ENCODE results near the gene MADD. TPM values are rescaled to one million over a fixed set of nuclear protein-coding genes. Genes with fewer than 3 reads are reported as not detected.

MADD gene
- total RNA-seq, 3 donors from 2014 or later (not counting 1 experiment from before 2014, with no cell fraction given) = 333 to 383 (median 335) TPM

DNA sequence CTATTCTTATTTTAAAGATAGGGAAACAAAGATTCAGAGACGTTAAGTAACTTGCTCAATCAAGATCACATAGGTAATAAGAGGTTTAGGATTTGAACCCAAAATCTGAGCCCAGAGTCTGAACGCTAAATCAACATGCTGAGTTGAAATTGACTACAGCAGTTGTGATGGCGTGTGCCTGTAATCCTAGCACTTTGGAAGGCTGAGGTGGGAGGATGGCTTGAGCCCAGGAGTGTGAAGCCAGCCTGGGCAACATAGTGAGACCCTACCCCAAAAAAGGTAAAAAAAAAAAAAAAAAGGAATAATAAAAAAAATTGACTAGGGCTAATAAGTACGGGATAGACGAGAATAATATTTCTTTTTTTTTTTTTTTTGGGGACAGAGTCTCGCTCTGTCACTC is 13.6 kb upstream of the MADD start:
- H3K27ac ChIP-seq (ENCODE audit: low read length) = no peak overlapping the region
- Mint-ChIP-seq H3K4me1 (peaks cover 22 to 35% of the 10 kb centered on the region in 2 donors), H3K36me3 (no peaks in the 10 kb centered on the region), H3K4me3 (peak overlapping the region; percentile 25), H3K27me3 (ENCODE audit: low read depth in 2 of 2) (no peaks in the 10 kb centered on the region), H3K27ac (no peak overlapping the region), H3K9me3 (no peaks in the 10 kb centered on the region)
- TF ChIP-seq, protein P1, sequence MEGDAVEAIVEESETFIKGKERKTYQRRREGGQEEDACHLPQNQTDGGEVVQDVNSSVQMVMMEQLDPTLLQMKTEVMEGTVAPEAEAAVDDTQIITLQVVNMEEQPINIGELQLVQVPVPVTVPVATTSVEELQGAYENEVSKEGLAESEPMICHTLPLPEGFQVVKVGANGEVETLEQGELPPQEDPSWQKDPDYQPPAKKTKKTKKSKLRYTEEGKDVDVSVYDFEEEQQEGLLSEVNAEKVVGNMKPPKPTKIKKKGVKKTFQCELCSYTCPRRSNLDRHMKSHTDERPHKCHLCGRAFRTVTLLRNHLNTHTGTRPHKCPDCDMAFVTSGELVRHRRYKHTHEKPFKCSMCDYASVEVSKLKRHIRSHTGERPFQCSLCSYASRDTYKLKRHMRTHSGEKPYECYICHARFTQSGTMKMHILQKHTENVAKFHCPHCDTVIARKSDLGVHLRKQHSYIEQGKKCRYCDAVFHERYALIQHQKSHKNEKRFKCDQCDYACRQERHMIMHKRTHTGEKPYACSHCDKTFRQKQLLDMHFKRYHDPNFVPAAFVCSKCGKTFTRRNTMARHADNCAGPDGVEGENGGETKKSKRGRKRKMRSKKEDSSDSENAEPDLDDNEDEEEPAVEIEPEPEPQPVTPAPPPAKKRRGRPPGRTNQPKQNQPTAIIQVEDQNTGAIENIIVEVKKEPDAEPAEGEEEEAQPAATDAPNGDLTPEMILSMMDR (IDR thresholded peaks at IDR 0.05) = no peak
- H3K36me3 ChIP-seq (ENCODE audit: control insufficient read depth, insufficient read depth, low read length) = no peaks in the 10 kb centered on the region
- DNase-seq = no peak
- intact Hi-C loops (cut with micrococcal nuclease) = loop anchor here (5.0 kb wide), 1 partner anchor 151 kb away; the partner anchor contains the start of gene SLC39A13
- ATAC-seq = no peak
- WGBS (ENCODE audit: insufficient coverage) = 95% methylated on average over 6 of the region's 6 CpGs
- no peak overlapping the region for H3K4me3 ChIP-seq (ENCODE audit: low read length)
- H3K4me1 ChIP-seq (ENCODE audit: control insufficient read depth, insufficient read depth, low read length) = peaks cover 33% of the 10 kb centered on the region
- no peaks in the 10 kb centered on the region for H3K27me3 ChIP-seq (ENCODE audit: control insufficient read depth, insufficient read depth, low read length)
- H3K9me3 ChIP-seq (ENCODE audit: control insufficient read depth, insufficient read depth, low read length) = no peaks in the 10 kb centered on the region

DNA sequence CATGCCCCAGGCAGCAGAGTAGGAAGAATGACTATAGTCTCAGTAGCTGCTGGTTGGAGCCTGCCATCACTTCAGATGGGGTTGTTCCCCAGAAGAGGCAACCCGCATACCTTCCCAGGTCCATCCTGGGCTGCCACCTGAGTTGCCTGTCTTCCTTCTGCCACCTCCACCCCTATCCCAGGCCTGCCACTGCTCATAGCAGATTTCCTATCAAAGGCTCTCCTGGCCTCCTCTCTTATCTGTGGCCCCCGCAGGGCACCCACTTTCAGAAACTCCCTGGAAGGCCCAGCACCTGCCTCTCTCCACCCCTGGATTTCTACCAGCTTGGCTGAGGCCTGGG is 12.8 kb upstream of the MADD start:
- H3K27ac ChIP-seq (ENCODE audit: low read length) = no peak overlapping the region
- H3K27ac Mint-ChIP-seq = peak overlapping the region in 1 of 2 donors; percentile 91

DNA sequence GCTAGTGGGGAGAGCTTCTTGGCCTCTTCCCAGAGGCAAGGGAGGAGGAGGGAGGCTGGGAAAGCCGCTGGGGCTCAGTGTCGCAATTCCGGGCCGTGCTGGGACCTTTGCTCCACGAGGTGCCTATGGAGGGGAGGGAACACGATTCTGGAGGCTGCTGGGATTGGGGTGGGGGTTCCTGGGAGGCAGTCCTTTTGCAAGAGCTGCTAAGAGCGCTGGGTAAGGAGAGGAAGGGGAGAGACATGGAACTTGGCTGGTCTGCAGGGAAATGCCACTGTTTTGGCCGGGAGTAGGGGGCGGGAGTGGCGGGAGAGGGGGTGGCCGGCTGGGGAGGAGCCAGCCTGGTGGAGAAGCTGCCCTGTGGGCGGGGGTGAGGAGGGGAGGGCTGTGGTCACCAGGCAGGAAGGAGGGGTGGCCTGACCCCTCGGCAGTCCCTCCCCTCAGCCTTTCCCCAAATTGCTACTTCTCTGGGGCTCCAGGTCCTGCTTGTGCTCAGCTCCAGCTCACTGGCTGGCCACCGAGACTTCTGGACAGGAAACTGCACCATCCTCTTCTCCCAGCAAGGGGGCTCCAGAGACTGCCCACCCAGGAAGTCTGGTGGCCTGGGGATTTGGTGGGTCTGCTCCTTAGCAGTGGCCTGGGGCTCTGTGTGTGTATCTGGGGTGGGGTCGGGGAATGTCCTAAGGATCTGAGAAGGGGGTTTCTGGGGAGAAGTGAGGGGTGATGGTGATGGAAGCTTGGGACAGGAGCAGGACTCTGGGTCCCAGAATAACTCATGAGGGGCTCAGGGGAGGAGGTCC is 12.2 kb upstream of the MADD start, which contains the start of gene NR1H3:
TSS of gene NR1H3 (plus strand) at position 480 of the 800 bp plus-strand sequence. CDS start 1,221 bp downstream, outside the sequence.
- no peaks in the 10 kb centered on the region for H3K27me3 ChIP-seq (ENCODE audit: control insufficient read depth, insufficient read depth, low read length)
- H3K36me3 Mint-ChIP-seq = no peaks in the 10 kb centered on the region
- TF ChIP-seq, protein P1 (IDR thresholded peaks at IDR 0.05) = peak; percentile 52

More for the DNA sequence above, 12.8 kb upstream of the MADD start:
- Histone ChIP-seq H3K4me1 (ENCODE audit: control insufficient read depth, insufficient read depth, low read length) (peaks cover 33% of the 10 kb centered on the region), H3K9me3 (ENCODE audit: control insufficient read depth, insufficient read depth, low read length) (no peaks in the 10 kb centered on the region), H3K27me3 (ENCODE audit: control insufficient read depth, insufficient read depth, low read length) (no peaks in the 10 kb centered on the region), H3K4me3 (ENCODE audit: low read length) (no peak overlapping the region), H3K36me3 (ENCODE audit: control insufficient read depth, insufficient read depth, low read length) (no peaks in the 10 kb centered on the region)
- no peak for DNase-seq
- H3K4me1 Mint-ChIP-seq = peaks cover 22 to 30% of the 10 kb centered on the region in 2 donors
- no peak overlapping the region for H3K4me3 Mint-ChIP-seq
- no peak for ATAC-seq
- WGBS (ENCODE audit: insufficient coverage) = 69% methylated on average over 2 of the region's 2 CpGs
- intact Hi-C loops (cut with micrococcal nuclease) = loop anchor here (5.0 kb wide), 1 partner anchor 150 kb away; the partner anchor contains the start of gene SLC39A13
- H3K27me3 Mint-ChIP-seq (ENCODE audit: low read depth in 2 of 2) = no peaks in the 10 kb centered on the region
- no peaks in the 10 kb centered on the region for H3K36me3 Mint-ChIP-seq
- H3K9me3 Mint-ChIP-seq = no peaks in the 10 kb centered on the region
- TF ChIP-seq, protein P1 (IDR thresholded peaks at IDR 0.05) = no peak

More for the DNA sequence above, 12.2 kb upstream of the MADD start, which contains the start of gene NR1H3:
- H3K4me3 Mint-ChIP-seq = peak within 1 kb of the TSS; percentile 86
- Histone ChIP-seq H3K9me3 (ENCODE audit: control insufficient read depth, insufficient read depth, low read length) (no peaks in the 10 kb centered on the region), H3K4me3 (ENCODE audit: low read length) (peak within 1 kb of the TSS; percentile 14), H3K36me3 (ENCODE audit: control insufficient read depth, insufficient read depth, low read length) (no peaks in the 10 kb centered on the region), H3K4me1 (ENCODE audit: control insufficient read depth, insufficient read depth, low read length) (peaks cover 33% of the 10 kb centered on the region), H3K27ac (ENCODE audit: low read length) (peak within 1 kb of the TSS; percentile 18)
- no peaks in the 10 kb centered on the region for H3K27me3 Mint-ChIP-seq (ENCODE audit: low read depth in 2 of 2)
- peaks cover 22 to 29% of the 10 kb centered on the region in 2 donors for H3K4me1 Mint-ChIP-seq
- DNase-seq (peak; percentile 30 to 34), ATAC-seq (peak; percentile 57 to 84 (median 82))
- 23% methylated on average over 14 of the region's 15 CpGs for WGBS (ENCODE audit: insufficient coverage)
- H3K27ac Mint-ChIP-seq = peak within 1 kb of the TSS; percentile 75 to 91
- intact Hi-C loops (cut with micrococcal nuclease) = loop anchor here (5.0 kb wide), 1 partner anchor 150 kb away; the partner anchor contains the start of gene SLC39A13
- H3K9me3 Mint-ChIP-seq = no peaks in the 10 kb centered on the region
